ENCODE results near the gene UPK3BL1.
"Not testable (repeated sequence)": the region's sequence is repeated elsewhere in the genome, so short reads cannot be mapped to it uniquely, and the experiment has no call there.

GRCh38 chr7:102614873-102615272 lies 27.7 kb downstream of the UPK3BL1 start:
- TF ChIP-seq CTCF (IDR thresholded peaks at IDR 0.05; ENCODE audit: low read length); EZH2 (optimal IDR thresholded peaks at IDR 0.05; ENCODE audit: low read depth, low read length): not testable (repeated sequence)
